Activated CD8-positive, alpha-beta memory T cell treated with anti-CD3 and anti-CD28 coated beads, Interleukin-2, amount 10 ng/mL, durations not matched to agents 7 days and 5 days (primary cell): ENCODE results near the gene DAP. TPM values are rescaled to one million over a fixed set of nuclear protein-coding genes. Genes with fewer than 3 reads are reported as not detected.
A peak's percentile ranks its signal among the peaks of the same experiment; 100 is the strongest.
"Not testable (repeated sequence)": the region's sequence is repeated elsewhere in the genome, so short reads cannot be mapped to it uniquely, and the experiment has no call there.

Experiments
- ATAC-seq: fragments of 150-1000 bp; cut with Tn5 transposase; one replicate; pipeline ENCODE4 v1.10.0; 2021; ENCODE audit warnings: moderate library complexity
- CTCF ChIA-PET: fragments of 350-600 bp; sonication (Branson Sonifier 250); formaldehyde crosslinking; loops from one replicate; lab custom pipeline; 2021; ENCODE audit warnings: antibody characterized with exemption; lab: Charles Lee
- DNase-seq: peaks from one replicate; pipeline ENCODE4 v3.0.0-alpha.2; 2020
- H3K27ac Mint-ChIP-seq: one replicate; pipeline ENCODE4 v1.8.0; 2021; ENCODE audit warnings: mild to moderate bottlenecking, mixed read lengths
- H3K27me3 Mint-ChIP-seq: one replicate; pipeline ENCODE4 v1.8.0; 2021; ENCODE audit warnings: mixed read lengths
- H3K36me3 Mint-ChIP-seq: one replicate; pipeline ENCODE4 v1.8.0; 2021; ENCODE audit warnings: mild to moderate bottlenecking, mixed read lengths
- H3K4me1 Mint-ChIP-seq: one replicate; pipeline ENCODE4 v1.8.0; 2021; ENCODE audit warnings: mixed read lengths
- H3K4me3 Mint-ChIP-seq: one replicate; pipeline ENCODE4 v1.8.0; 2021; ENCODE audit warnings: mild to moderate bottlenecking, moderate library complexity, mixed read lengths
- H3K9me3 Mint-ChIP-seq: one replicate; pipeline ENCODE4 v1.8.0; 2022; ENCODE audit warnings: low read depth, mixed read lengths
- total RNA-seq, 2 experiments: library from RNA; stranded (reverse); gene quantifications; one replicate each; pipeline ENCODE4 v1.2.3, GENCODE V29; 2021

Gene DAP
- total RNA-seq, 2 experiments from 2014 or later = 44.5 to 52.2 TPM

GRCh38 chr5:10633271-10634049 is 127.6 kb downstream of the DAP start:
- H3K4me3 Mint-ChIP-seq = peak overlapping the region; percentile 60
- ATAC-seq (peak; percentile 46), DNase-seq (peak; percentile 85)
- peaks cover 12% of the 10 kb centered on the region for H3K36me3 Mint-ChIP-seq
- H3K27me3 Mint-ChIP-seq = peaks cover 2% of the 10 kb centered on the region
- peak overlapping the region; percentile 99 for H3K27ac Mint-ChIP-seq
- peaks cover 2% of the 10 kb centered on the region for H3K9me3 Mint-ChIP-seq
- peaks cover 74% of the 10 kb centered on the region for H3K4me1 Mint-ChIP-seq
- CTCF ChIA-PET = interaction anchor here (1.4 to 1.6 kb wide), 3 partner anchors 8 to 183 kb away, joined by 5 to 8 read pairs (median 7); no protein-coding TSS in a partner anchor

GRCh38 chr5:10632110-10632761 is 128.8 kb downstream of the DAP start:
- ATAC-seq (peak; percentile 13), DNase-seq (peak; percentile 80)
- Mint-ChIP-seq H3K27me3 (peaks cover 2% of the 10 kb centered on the region), H3K9me3 (no peaks in the 10 kb centered on the region), H3K36me3 (peaks cover 6% of the 10 kb centered on the region), H3K4me1 (peaks cover 82% of the 10 kb centered on the region), H3K4me3 (peak overlapping the region; percentile 60), H3K27ac (peak overlapping the region; percentile 83)
- CTCF ChIA-PET = interaction anchor here (1.0 to 1.7 kb wide), 3 partner anchors 58 to 181 kb away, joined by 3 to 10 read pairs (median 5); no protein-coding TSS in a partner anchor

GRCh38 chr5:10631316-10631996 is 129.6 kb downstream of the DAP start:
- no peaks in the 10 kb centered on the region for H3K9me3 Mint-ChIP-seq
- peak overlapping the region; percentile 60 for H3K4me3 Mint-ChIP-seq
- CTCF ChIA-PET = interaction anchor here (1.0 to 1.7 kb wide), 2 partner anchors 59 to 179 kb away, joined by 3 to 10 read pairs; no protein-coding TSS in a partner anchor
- peak overlapping the region; percentile 83 for H3K27ac Mint-ChIP-seq
- ATAC-seq (no peak), DNase-seq (no peak)
- peaks cover 6% of the 10 kb centered on the region for H3K36me3 Mint-ChIP-seq
- H3K27me3 Mint-ChIP-seq = peaks cover 2% of the 10 kb centered on the region
- H3K4me1 Mint-ChIP-seq = peaks cover 79% of the 10 kb centered on the region

GRCh38 chr5:10630744-10631143 is 130.3 kb downstream of the DAP start:
- not testable (repeated sequence) for H3K9me3 Mint-ChIP-seq, ATAC-seq, H3K27me3 Mint-ChIP-seq, H3K4me3 Mint-ChIP-seq, H3K27ac Mint-ChIP-seq, DNase-seq, H3K36me3 Mint-ChIP-seq
- CTCF ChIA-PET = interaction anchor here (1.0 to 1.7 kb wide), 2 partner anchors 59 to 178 kb away, joined by 3 to 10 read pairs; no protein-coding TSS in a partner anchor
- peaks cover 73% of the 10 kb centered on the region for H3K4me1 Mint-ChIP-seq

- CTCF ChIA-PET = interaction anchor here (4.6 kb wide), 1 partner anchor 179 kb away, joined by 77 read pairs; no protein-coding TSS in a partner anchor
Measured at GRCh38 chr5:10630126-10630525, 130.9 kb downstream of the DAP start.

GRCh38 chr5:10629682-10630081 is 131.4 kb downstream of the DAP start:
- DNase-seq (no peak), ATAC-seq (no peak)
- H3K27ac Mint-ChIP-seq = no peak overlapping the region
- H3K9me3 Mint-ChIP-seq = no peaks in the 10 kb centered on the region
- peaks cover 63% of the 10 kb centered on the region for H3K4me1 Mint-ChIP-seq
- CTCF ChIA-PET = interaction anchor here (0.9 to 4.6 kb wide), 4 partner anchors 60 to 272 kb away, joined by 3 to 77 read pairs (median 5); no protein-coding TSS in a partner anchor
- no peak overlapping the region for H3K4me3 Mint-ChIP-seq
- H3K36me3 Mint-ChIP-seq = peaks cover 6% of the 10 kb centered on the region
- peaks cover 2% of the 10 kb centered on the region for H3K27me3 Mint-ChIP-seq

More at GRCh38 chr5:10630126-10630525, 130.9 kb downstream of the DAP start:
- H3K36me3 Mint-ChIP-seq = peaks cover 6% of the 10 kb centered on the region
- no peak overlapping the region for H3K27ac Mint-ChIP-seq
- ATAC-seq (no peak), DNase-seq (no peak)
- no peak overlapping the region for H3K4me3 Mint-ChIP-seq
- H3K4me1 Mint-ChIP-seq = peaks cover 67% of the 10 kb centered on the region
- H3K27me3 Mint-ChIP-seq = peaks cover 2% of the 10 kb centered on the region
- H3K9me3 Mint-ChIP-seq = no peaks in the 10 kb centered on the region

Other genes starting within 250 kb of the DAP start
- gene ANKRD33B, start 197.2 kb downstream of the DAP start, total RNA-seq = 10 to 100 TPM in 1 of 2 experiments, 1 to 10 TPM in 1; 6.8 to 13.8 TPM